ENCODE results near the gene FANCE. TPM values are rescaled to one million over a fixed set of nuclear protein-coding genes. Genes with fewer than 3 reads are reported as not detected.

The FANCE gene
- polyA plus RNA-seq, 2 of the 4 experiments (the other 2 are of a cell fraction) = 3.1 to 3.5 TPM

DNA sequence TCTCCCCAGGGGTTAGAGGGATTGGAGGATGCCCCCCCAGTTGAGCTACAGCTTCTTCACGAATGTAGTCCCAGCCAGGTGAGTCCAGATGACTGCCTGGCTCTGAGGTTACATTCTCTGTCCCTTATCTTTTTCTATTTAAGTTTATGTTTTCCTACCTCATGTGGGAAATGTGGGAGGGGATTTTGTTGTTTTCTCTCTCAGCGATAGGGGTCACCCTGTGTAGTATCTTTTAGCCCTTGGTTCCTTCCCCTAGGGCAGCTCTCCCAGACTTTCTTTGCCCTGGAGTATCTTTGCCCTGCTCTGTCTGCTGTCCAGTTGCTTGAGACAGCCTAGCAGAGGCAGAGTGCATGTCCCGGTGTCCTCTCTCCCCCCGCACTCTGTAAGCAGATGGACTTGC, 5.8 kb downstream of the FANCE start:
- CTCF ChIA-PET = interaction anchor here (1.1 to 8.0 kb wide), 3 partner anchors 9 to 116 kb away, joined by 4 to 48 read pairs (median 8); partner anchors contain the start of genes PPARD and RPL10A
- FAIRE-seq = no peak

DNA sequence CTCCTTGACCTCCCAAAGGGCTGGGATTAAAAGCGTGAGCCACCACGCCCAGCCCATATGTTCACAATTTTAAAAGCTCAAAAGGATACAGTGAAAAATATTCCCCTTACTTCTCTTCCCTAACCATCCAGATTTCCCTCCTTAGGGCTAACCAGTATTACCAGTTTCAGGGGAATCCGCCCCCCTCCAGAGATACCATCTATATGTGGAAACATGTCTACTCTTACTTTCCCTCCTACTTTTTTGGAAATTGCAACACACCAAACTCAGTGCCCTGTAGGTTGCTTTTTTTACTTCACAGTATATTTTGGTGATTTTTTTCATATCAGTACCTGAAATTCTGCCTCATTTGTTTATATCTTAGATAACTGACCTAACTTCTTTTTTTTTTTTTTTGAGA, 9.1 kb downstream of the FANCE start:
- no peak overlapping the region for H3K4me2 ChIP-seq
- DNase-seq (ENCODE audit: low read depth in 1 of 2, low spot score in 1 of 2) = no peak
- FAIRE-seq = no peak

More for the DNA sequence above, 5.8 kb downstream of the FANCE start:
- H3K27ac ChIP-seq = no peak overlapping the region
- H3K9me3 ChIP-seq = no peaks in the 10 kb centered on the region
- DNase-seq (ENCODE audit: low read depth in 1 of 2, low spot score in 1 of 2) (no peak), ATAC-seq (no peak)
- no peak overlapping the region for H3K4me3 ChIP-seq
- H3K4me2 ChIP-seq = no peak overlapping the region
- TF ChIP-seq POLR2AphosphoS2 (conservative IDR thresholded peaks at IDR 0.05; ENCODE audit: low read length) (no peak), TP53 (CRISPR knock-in tag; IDR thresholded peaks at IDR 0.05) (no peak)
- TF ChIP-seq, protein P1, sequence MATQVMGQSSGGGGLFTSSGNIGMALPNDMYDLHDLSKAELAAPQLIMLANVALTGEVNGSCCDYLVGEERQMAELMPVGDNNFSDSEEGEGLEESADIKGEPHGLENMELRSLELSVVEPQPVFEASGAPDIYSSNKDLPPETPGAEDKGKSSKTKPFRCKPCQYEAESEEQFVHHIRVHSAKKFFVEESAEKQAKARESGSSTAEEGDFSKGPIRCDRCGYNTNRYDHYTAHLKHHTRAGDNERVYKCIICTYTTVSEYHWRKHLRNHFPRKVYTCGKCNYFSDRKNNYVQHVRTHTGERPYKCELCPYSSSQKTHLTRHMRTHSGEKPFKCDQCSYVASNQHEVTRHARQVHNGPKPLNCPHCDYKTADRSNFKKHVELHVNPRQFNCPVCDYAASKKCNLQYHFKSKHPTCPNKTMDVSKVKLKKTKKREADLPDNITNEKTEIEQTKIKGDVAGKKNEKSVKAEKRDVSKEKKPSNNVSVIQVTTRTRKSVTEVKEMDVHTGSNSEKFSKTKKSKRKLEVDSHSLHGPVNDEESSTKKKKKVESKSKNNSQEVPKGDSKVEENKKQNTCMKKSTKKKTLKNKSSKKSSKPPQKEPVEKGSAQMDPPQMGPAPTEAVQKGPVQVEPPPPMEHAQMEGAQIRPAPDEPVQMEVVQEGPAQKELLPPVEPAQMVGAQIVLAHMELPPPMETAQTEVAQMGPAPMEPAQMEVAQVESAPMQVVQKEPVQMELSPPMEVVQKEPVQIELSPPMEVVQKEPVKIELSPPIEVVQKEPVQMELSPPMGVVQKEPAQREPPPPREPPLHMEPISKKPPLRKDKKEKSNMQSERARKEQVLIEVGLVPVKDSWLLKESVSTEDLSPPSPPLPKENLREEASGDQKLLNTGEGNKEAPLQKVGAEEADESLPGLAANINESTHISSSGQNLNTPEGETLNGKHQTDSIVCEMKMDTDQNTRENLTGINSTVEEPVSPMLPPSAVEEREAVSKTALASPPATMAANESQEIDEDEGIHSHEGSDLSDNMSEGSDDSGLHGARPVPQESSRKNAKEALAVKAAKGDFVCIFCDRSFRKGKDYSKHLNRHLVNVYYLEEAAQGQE (IDR thresholded peaks at IDR 0.05) = no peak
- TF ChIP-seq, protein P2, sequence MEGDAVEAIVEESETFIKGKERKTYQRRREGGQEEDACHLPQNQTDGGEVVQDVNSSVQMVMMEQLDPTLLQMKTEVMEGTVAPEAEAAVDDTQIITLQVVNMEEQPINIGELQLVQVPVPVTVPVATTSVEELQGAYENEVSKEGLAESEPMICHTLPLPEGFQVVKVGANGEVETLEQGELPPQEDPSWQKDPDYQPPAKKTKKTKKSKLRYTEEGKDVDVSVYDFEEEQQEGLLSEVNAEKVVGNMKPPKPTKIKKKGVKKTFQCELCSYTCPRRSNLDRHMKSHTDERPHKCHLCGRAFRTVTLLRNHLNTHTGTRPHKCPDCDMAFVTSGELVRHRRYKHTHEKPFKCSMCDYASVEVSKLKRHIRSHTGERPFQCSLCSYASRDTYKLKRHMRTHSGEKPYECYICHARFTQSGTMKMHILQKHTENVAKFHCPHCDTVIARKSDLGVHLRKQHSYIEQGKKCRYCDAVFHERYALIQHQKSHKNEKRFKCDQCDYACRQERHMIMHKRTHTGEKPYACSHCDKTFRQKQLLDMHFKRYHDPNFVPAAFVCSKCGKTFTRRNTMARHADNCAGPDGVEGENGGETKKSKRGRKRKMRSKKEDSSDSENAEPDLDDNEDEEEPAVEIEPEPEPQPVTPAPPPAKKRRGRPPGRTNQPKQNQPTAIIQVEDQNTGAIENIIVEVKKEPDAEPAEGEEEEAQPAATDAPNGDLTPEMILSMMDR (IDR thresholded peaks at IDR 0.05) = no peak
- WGBS (ENCODE audit: missing lambda C conversion rate) = 85% methylated on average over 2 of the region's 4 CpGs
- H3K4me1 ChIP-seq = no peaks in the 10 kb centered on the region
- POLR2A ChIA-PET = no interaction called here

More for the DNA sequence above, 9.1 kb downstream of the FANCE start:
- CTCF ChIA-PET = no interaction called here
- POLR2A ChIA-PET = no interaction called here
- TF ChIP-seq FOSB (CRISPR knock-in tag; IDR thresholded peaks at IDR 0.05) = no peak
- no peak for TF ChIP-seq RARB (CRISPR knock-in tag; IDR thresholded peaks at IDR 0.05)
- TF ChIP-seq HDAC2 (IDR thresholded peaks at IDR 0.05) = no peak
- TF ChIP-seq FOSL2 (IDR thresholded peaks at IDR 0.05) = no peak
- TF ChIP-seq FOSL2 (CRISPR knock-in tag; IDR thresholded peaks at IDR 0.05) = no peak
- no peak for TF ChIP-seq MAFK (IDR thresholded peaks at IDR 0.05; ENCODE audit: partially characterized antibody)
- no peak for TF ChIP-seq HOXB13 (CRISPR knock-in tag; IDR thresholded peaks at IDR 0.05; ENCODE audit: low read depth)
- TF ChIP-seq, protein P3, sequence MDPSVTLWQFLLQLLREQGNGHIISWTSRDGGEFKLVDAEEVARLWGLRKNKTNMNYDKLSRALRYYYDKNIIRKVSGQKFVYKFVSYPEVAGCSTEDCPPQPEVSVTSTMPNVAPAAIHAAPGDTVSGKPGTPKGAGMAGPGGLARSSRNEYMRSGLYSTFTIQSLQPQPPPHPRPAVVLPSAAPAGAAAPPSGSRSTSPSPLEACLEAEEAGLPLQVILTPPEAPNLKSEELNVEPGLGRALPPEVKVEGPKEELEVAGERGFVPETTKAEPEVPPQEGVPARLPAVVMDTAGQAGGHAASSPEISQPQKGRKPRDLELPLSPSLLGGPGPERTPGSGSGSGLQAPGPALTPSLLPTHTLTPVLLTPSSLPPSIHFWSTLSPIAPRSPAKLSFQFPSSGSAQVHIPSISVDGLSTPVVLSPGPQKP (IDR thresholded peaks at IDR 0.05; ENCODE audit: low read depth, low read length) = no peak
- no peak for TF ChIP-seq ZNF302 (CRISPR knock-in tag; IDR thresholded peaks at IDR 0.05)
- no peak for TF ChIP-seq RNF2 (IDR thresholded peaks at IDR 0.05; ENCODE audit: borderline replicate concordance, low read depth)
- TF ChIP-seq MAX (IDR thresholded peaks at IDR 0.05) = no peak
- no peak for TF ChIP-seq MYC (IDR thresholded peaks at IDR 0.05; ENCODE audit: borderline replicate concordance, low read length)
- no peak for TF ChIP-seq KDM1A (IDR thresholded peaks at IDR 0.05; ENCODE audit: low read depth)
- TF ChIP-seq GATA3 (IDR thresholded peaks at IDR 0.05; ENCODE audit: borderline replicate concordance) = no peak
- no peak for TF ChIP-seq ESRRA (IDR thresholded peaks at IDR 0.05; ENCODE audit: borderline replicate concordance, low read length)
- no peak for TF ChIP-seq POLR2AphosphoS2 (conservative IDR thresholded peaks at IDR 0.05; ENCODE audit: low read length)
- no peak for TF ChIP-seq PHF8 (IDR thresholded peaks at IDR 0.05; ENCODE audit: borderline replicate concordance, low read depth)
- TF ChIP-seq POLR2A (IDR thresholded peaks at IDR 0.05; ENCODE audit: low read length) = no peak
- TF ChIP-seq FOXS1 (CRISPR knock-in tag; IDR thresholded peaks at IDR 0.05) = no peak
- TF ChIP-seq HMGXB4 (CRISPR knock-in tag; IDR thresholded peaks at IDR 0.05; ENCODE audit: borderline replicate concordance) = no peak
- H3K9me3 ChIP-seq = no peaks in the 10 kb centered on the region
- H3K27ac ChIP-seq = no peak overlapping the region
- H3K4me1 ChIP-seq = no peaks in the 10 kb centered on the region
- 85% methylated on average over 3 of the region's 3 CpGs for WGBS (ENCODE audit: missing lambda C conversion rate)
- H3K4me3 ChIP-seq = no peak overlapping the region
- no peak for ATAC-seq

Measured in A549 (cell line).